Posterior vena cava (tissue), 2 donors: ENCODE data around the gene PCP4. TPM values are rescaled to one million over a fixed set of nuclear protein-coding genes. Genes with fewer than 3 reads are reported as not detected.

ENCODE experiments used
- DNase-seq: peaks from one replicate; pipeline ENCODE4 v3.0.0-alpha.2; 2020; ENCODE audit warnings: low spot score
- intact Hi-C, 2 donors: fragments of 100-400 bp; cut with DNase I; formaldehyde crosslinking; loops; one replicate each; pipeline versions ENCODE4 v1.14.1 to v1.14.2; 2022 to 2023
- total RNA-seq, 2 donors: library from RNA; stranded (reverse); fragmentation: NEBNext Ultra II Directional; extraction: Animal tissue kit (Norgen Biotek cat#: 25700); gene quantifications; one replicate each; pipeline ENCODE4 v1.2.1, GENCODE V29; 2021
- donor health status: DM: yes; HTN: yes; CAD: no.
- donor health status: DM: yes; HTN: yes; CAD: no.

Gene PCP4
- total RNA-seq, 2 donors from 2014 or later: 15.3 to 51.4 TPM

DNA sequence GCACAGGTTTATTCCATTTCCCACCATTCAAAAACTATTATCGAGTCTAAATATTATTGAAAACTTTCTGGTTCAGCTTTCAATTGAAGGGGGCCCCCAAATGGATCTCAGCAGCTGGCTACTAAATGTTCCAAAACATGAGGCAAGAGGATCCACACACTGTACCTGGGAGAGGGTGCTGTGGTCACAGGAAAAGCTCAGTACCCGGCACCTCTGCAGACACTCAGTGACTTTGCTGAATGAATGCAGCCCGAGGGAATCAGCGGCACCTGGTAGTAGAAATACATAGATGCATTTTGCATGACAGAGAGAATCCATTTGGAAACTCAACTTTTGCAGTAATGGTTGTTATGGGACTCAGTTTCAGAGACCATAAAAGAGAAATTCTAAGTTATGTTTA is 89.3 kb downstream of the PCP4 start:
- DNase-seq: no peak
- intact Hi-C loops: no loop called here

DNA sequence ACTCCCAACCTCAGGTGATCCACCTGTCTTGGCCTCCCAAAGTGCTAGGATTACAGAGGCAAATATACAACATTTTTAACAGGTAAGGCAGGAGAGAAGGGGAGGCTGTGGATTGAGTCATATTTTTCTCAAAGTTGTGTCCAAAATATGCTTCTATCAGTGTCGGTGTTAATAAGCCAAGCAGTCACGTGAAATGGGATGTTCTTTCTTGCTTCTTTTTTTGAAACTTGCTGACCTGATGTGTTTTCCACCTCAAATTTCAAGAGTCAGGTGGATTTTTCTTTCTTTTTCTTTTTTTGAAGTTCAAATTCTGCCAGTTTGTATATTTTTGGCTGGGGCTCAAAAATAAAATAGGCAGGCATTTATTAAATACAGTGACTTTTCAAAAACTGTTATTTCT is 91.5 kb downstream of the PCP4 start:
- intact Hi-C loops: no loop called here
- DNase-seq: no peak

DNA sequence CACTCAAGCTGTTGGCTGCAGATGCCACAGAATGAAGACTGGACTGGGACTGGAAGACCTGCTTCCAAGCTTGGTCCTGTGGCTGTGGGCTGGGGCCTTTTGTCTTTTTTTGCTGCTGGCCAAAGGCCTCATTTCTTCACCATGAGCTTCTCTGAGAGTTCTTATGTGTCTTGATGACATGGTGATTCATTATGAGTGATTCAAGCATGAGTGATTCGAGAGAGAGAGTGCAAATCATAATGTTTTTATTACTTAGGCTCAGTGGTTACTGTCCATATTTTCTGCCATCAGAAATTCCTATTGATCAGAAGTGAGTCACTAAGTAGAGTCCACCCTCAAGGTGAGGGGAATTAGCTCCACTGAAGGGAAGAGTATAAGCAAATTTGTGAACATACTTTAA is 94.0 kb downstream of the PCP4 start:
- no peak for DNase-seq
- intact Hi-C loops: no loop called here

DNA sequence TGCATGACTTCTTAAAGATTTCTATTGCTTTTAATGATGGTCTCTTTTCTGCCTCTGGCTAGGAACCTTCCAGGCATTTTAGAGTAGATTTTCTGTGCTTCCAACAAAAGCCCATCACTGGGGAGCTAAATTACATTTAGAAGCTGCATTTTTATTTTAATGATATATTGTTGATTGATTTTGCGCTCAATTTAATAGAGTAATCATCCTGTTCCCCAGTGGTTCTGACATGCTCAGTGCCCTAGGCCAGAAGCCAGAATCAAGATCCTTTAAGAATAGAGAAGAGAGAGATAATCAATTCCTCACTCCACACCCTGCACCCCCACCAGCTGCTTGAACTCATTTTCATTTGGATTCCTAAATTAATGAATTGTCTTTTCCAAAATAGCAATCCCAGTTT is 97.8 kb downstream of the PCP4 start:
- DNase-seq: no peak
- intact Hi-C loops: no loop called here

DNA sequence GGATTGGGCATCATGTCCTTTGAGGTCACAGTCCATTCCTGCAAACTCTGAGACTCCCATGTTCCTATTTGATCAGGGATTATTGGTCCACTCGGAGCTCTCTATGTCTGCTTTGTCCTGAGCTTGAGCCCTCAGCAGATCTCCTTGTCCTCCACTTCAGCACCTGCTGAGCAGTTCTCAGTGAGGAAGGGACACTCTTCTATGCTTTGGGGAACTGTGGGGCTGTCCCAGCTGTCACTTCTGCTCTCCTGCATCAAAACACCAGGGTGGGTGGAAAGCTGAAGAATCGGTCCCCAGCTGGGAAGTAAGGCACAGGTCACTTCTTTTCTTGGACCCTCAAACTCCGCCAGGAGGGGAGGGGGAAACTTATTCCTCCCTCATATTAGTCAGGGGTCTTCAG is 99.5 kb downstream of the PCP4 start:
- DNase-seq: no peak
- intact Hi-C loops: no loop called here

DNA sequence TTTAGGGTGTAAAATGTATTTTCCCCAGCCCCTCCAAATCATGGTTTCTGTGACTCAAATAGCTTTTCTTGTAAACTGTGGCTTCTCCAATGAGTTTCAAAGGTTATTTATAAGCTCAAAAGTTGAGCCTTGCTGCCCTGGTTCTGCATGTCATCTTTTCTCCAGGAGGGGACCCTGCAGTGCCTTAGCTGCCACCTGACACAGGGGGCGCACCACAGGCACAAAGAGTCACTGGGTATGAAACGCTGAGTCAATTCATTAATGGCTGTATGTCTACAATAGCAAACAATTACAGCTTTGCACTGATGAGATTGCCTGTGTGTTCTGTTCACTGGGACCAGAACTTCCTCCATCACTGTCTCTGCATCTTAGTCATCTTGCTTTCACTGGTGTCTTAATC is 100.8 kb downstream of the PCP4 start:
- intact Hi-C loops: no loop called here
- DNase-seq: no peak

DNA sequence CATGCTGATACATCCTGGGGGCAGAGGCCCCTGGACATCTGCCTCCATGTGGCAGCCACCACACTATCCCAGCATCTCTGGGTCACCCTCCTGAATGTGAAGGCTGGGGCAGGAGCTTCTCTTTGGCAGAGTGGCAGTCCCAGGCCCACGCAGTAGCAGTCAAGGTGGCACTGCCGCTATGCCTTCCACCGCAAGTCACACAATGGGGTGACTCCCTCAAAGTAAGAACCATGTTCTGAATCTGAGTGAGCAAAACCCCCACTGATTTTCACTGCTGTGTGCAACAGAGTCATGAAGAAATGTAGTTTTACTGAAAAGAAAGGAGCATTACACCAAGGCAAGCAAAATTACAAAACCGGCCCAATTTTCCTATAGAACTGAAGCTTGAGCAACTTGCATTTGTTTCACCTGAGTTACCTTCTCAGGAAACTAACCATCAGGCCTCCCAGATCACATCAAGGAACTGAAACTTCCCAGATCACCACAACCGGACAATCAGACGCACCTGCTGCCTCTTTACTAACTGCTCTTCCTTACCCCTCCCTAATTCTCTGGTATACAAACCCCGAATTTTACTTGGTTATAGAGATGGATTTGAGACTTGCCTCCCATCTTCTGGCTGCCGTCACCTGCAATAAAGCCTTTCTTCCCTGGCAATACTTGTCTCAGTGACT is 102.6 kb downstream of the PCP4 start:
- intact Hi-C loops: no loop called here
- no peak for DNase-seq

DNA sequence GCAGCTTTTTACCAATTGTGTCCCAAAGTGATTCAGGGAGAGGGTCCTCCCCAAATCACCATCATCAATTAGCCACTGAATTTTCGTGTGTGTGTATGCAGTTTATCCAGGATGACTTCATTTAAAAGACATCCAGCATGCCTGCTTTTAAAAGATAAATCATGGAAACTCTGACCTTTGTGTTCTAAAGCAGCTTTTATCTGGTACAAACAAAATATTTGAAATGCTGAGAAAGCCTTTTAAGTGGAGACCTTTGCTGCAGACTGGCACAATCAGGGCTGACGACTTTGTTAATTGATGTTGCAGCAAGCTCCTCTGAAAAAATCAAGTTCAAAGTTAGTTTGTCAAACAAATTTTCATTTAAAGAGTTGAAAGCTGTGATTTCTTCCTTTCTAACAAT is 104.7 kb downstream of the PCP4 start:
- intact Hi-C loops: no loop called here
- DNase-seq: no peak

DNA sequence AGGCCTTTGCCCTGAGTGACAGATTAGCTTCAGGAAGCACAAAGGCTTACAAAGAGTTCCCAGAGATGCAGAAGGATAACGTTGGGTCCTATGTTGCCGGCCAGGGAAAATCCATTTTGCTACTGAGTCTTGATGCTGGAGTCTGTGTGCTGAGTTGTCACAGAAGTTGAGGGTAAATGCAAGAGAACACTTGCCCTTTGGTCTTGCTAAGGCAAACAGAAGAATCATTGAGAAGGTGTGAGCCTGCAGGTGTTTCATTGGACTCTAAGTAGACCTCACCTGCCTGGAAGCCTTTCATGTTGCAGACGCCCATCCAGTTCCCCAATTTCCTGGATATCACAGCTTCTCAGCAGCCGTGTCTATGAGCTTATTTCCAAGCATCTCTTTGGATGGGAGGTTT is 105.2 kb downstream of the PCP4 start:
- intact Hi-C loops: no loop called here
- no peak for DNase-seq

DNA sequence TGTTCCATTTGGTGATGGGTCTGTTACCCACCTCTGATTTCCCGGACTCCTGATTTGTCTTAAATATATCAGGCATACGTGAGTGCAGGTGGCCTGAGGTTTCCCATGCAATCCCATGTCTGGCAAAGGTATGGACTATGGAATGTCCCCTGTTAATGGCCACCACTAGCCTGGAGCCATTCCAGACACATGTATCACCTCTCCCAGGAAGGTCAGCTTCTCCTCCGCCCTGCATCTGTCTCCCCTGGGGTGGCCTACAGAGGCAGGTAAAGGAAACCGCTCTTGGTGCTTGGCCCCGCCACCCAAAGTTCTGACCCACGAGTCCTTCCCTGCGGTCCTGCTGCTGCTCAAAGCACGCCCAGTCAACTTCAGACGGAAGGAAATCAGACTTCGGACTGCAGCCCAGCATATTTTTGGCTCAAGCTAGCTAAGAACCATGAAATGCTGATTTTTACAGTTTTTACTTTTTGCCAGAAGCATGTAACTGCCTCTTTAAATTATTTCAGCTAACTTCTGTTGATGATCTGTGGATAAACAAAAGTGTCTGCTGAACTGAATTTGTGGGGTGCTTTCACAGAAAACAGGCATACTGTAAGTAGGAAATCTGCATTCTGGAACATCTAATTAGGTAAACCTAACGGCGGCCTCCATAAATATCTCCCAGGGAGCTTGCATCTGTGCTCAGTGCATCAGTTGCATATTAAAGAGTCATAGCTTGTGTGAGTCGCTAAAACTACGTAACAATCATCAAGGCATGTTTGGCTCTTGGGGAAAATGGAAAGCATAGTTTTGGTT is 105.9 kb downstream of the PCP4 start:
- DNase-seq: no peak
- intact Hi-C loops: no loop called here

DNA sequence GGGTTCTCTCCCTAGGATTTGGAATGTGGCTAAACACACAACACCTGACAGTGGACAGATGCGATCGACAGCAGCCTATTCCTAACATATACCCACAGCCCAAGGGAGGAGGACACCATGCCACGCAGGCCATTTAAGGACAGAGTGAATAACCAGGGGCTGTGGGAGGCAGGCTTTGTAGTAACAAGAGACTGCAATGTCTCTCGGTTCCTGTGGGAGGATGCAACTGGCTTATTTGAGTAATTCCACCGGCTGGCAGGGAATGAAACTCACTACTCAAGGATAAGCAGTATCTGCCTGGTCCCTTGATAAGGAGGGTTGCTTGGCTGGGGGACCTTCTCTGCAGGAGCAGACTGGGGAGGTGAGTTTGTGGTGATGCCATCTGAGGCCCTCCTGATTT is 109.6 kb downstream of the PCP4 start:
- no peak for DNase-seq

More for the DNA sequence above, 109.6 kb downstream of the PCP4 start:
- intact Hi-C loops: no loop called here

Other genes with a start within 250 kb of the PCP4 start
- gene IGSF5, start 122.3 kb upstream of the PCP4 start, total RNA-seq: under 1 TPM; 0.33 to 0.46 TPM